B cell (primary cell): ENCODE measurements around the gene TBC1D22A. TPM values are rescaled to one million over a fixed set of nuclear protein-coding genes. Genes with fewer than 3 reads are reported as not detected.

Experiments
- ATAC-seq: fragments of 200-7000 bp; cut with Tn5 transposase; one replicate; pipeline ENCODE4 v1.10.0; 2021; ENCODE audit warnings: low read depth, mild to moderate bottlenecking, moderate number of reproducible peaks, moderate library complexity
- CTCF ChIA-PET: fragments of 350-600 bp; sonication (Branson Sonifier 250); formaldehyde crosslinking; loops from one replicate; lab custom pipeline; 2021; ENCODE audit warnings: antibody characterized with exemption, inconsistent platforms; lab: Charles Lee
- POLR2A ChIA-PET: fragments of 350-600 bp; sonication (Branson Sonifier 250); formaldehyde crosslinking; loops from one replicate; lab custom pipeline; 2021; ENCODE audit warnings: antibody characterized with exemption; lab: Charles Lee
- DNase-seq: peaks from one replicate; pipeline ENCODE4 v3.0.0; 2013
- H2AFZ ChIP-seq: 2 replicates; pipeline ENCODE4 v1.6.1; 2012; ENCODE audit warnings: mild to moderate bottlenecking, low read depth, low read length; ENCODE audit not compliant: insufficient read depth, poor library complexity, severe bottlenecking
- H3K27ac ChIP-seq, 2 donors: 1 replicate in 1 of 2; 2 replicates in 1 of 2; pipeline ENCODE4 v1.5.1; 2012 to 2013; ENCODE audit warnings: low read length in 2 of 2, mild to moderate bottlenecking in 2 of 2, moderate library complexity in 1 of 2
- H3K27me3 ChIP-seq, 4 experiments: fragments of 200-600 bp in 1 of 4; sonication (generic) in 1 of 4; replicated peaks in 1 of 4; 1 replicate in 2 of 4; 2 replicates in 2 of 4; pipeline versions ENCODE4 v1.6.1 to v1.7.0; 2013 to 2016; ENCODE audit warnings: low read length in 3 of 4, mild to moderate bottlenecking in 2 of 4, mixed read lengths in 1 of 4, moderate library complexity in 1 of 4; ENCODE audit not compliant: insufficient read depth in 4 of 4, control insufficient read depth in 3 of 4; ENCODE audit errors: control extremely low read depth in 1 of 4
- H3K36me3 ChIP-seq, 2 experiments: replicated peaks in 1 of 2; 1 replicate in 1 of 2; 2 replicates in 1 of 2; pipeline versions ENCODE4 v1.6.1 to v1.7.1; 2013; ENCODE audit warnings: low read length in 1 of 2; ENCODE audit not compliant: insufficient read depth in 2 of 2, control insufficient read depth in 1 of 2; ENCODE audit errors: control extremely low read depth in 1 of 2, extremely low read depth in 1 of 2
- H3K4me1 ChIP-seq, 2 donors: fragments of 200-600 bp in 1 of 2; sonication (generic) in 1 of 2; 1 replicate in 1 of 2; 2 replicates in 1 of 2; pipeline versions ENCODE4 v1.5.1 to v1.6.1; 2013 to 2017; ENCODE audit warnings: low read length in 2 of 2; ENCODE audit not compliant: control insufficient read depth in 2 of 2, insufficient read depth in 2 of 2
- H3K4me2 ChIP-seq: replicated peaks from 2 replicates; pipeline ENCODE3; 2012; ENCODE audit warnings: mild to moderate bottlenecking, low read depth, low read length; ENCODE audit not compliant: poor library complexity, severe bottlenecking
- H3K4me3 ChIP-seq, 5 experiments: fragments of 200-600 bp in 1 of 5; sonication (generic) in 1 of 5; 1 replicate in 3 of 5; 2 replicates in 2 of 5; pipeline versions ENCODE4 v1.5.1 to v1.7.0; 2011 to 2016; ENCODE audit warnings: low read length in 4 of 5, mild to moderate bottlenecking in 4 of 5, low read depth in 2 of 5, control low read depth in 1 of 5, moderate library complexity in 1 of 5; ENCODE audit not compliant: insufficient read depth in 1 of 5; ENCODE audit errors: control extremely low read depth in 1 of 5, extremely low read depth in 1 of 5
- H3K79me2 ChIP-seq: fragments of 200-600 bp; sonication (generic); one replicate; pipeline ENCODE4 v1.6.0; 2016; ENCODE audit warnings: low read length; ENCODE audit not compliant: control insufficient read depth, insufficient read depth
- H3K9ac ChIP-seq: fragments of 200-600 bp; sonication (generic); 2 replicates; pipeline ENCODE4 v1.6.1; 2017; ENCODE audit warnings: mild to moderate bottlenecking, low read length, moderate library complexity
- H3K9me3 ChIP-seq, 3 donors: one replicate each; pipeline versions ENCODE4 v1.6.1 to v1.7.1; 2013; ENCODE audit warnings: low read length in 2 of 3; ENCODE audit not compliant: control insufficient read depth in 2 of 3, insufficient read depth in 1 of 3; ENCODE audit errors: control extremely low read depth in 1 of 3
- H4K20me1 ChIP-seq: 2 replicates; pipeline ENCODE4 v1.6.0; 2012; ENCODE audit warnings: mild to moderate bottlenecking, low read length; ENCODE audit not compliant: insufficient read depth, control insufficient read depth, poor library complexity, severe bottlenecking
- H3K27ac Mint-ChIP-seq: one replicate; pipeline ENCODE4 v1.8.0; 2021; ENCODE audit warnings: mixed read lengths
- H3K27me3 Mint-ChIP-seq: one replicate; pipeline ENCODE4 v1.8.0; 2021; ENCODE audit warnings: mixed read lengths
- H3K4me1 Mint-ChIP-seq: one replicate; pipeline ENCODE4 v1.8.0; 2021; ENCODE audit warnings: mixed read lengths
- H3K4me3 Mint-ChIP-seq: one replicate; pipeline ENCODE4 v1.8.0; 2021; ENCODE audit warnings: mixed read lengths
- H3K9me3 Mint-ChIP-seq: one replicate; pipeline ENCODE4 v1.8.0; 2022; ENCODE audit warnings: mixed read lengths; ENCODE audit not compliant: insufficient read depth
- CTCF ChIP-seq: fragments of 200-600 bp; IDR thresholded peaks from one replicate; pipeline ENCODE4 v1.8.0; 2022; ENCODE audit warnings: antibody characterized with exemption, mild to moderate bottlenecking
- EZH2 ChIP-seq: IDR thresholded peaks from 2 replicates; pipeline ENCODE4 v1.6.1; 2012; ENCODE audit warnings: borderline replicate concordance, low read depth, mild to moderate bottlenecking, moderate library complexity, low read length; ENCODE audit not compliant: insufficient read depth, poor library complexity, severe bottlenecking
- WGBS: methylation state at CpG from one replicate; pipeline ENCODE4 v1.1.5; 2013; ENCODE audit warnings: missing lambda C conversion rate; ENCODE audit not compliant: insufficient coverage; 5-methylcytosine and 5-hydroxymethylcytosine counted together
- intact Hi-C: fragments of 100-400 bp; cut with micrococcal nuclease; formaldehyde crosslinking; loops from one replicate; pipeline ENCODE4 v1.10.0; 2022
- polyA plus RNA-seq: library from polyadenylated mRNA; depleted of rRNA; stranded (reverse); fragments of >200 nt; gene quantifications from 2 replicates; pipeline ENCODE4 v1.2.3, GENCODE V29; 2012
- total RNA-seq, 2 donors: library from RNA; stranded (reverse); fragments of 120-200 nt in 1 of 2; gene quantifications; 1 replicate in 1 of 2; 2 replicates in 1 of 2; pipeline versions ENCODE4 v1.2.3 to v1.2.4, GENCODE V29; 2013 to 2022

TBC1D22A gene
- total and polyA plus RNA-seq, 2 donors (not counting 1 experiment from before 2014, with no cell fraction given), result 73.8 to 128 TPM

GRCh38 chr22:47164514-47165337, 402.3 kb downstream of the TBC1D22A start:
- no peak for DNase-seq
- no peaks in the 10 kb centered on the region for H3K4me1 ChIP-seq
- no peak overlapping the region for H3K9ac ChIP-seq
- no peak overlapping the region for H3K27ac ChIP-seq
- ChIA-PET POLR2A (no interaction called here), CTCF (no interaction called here)
- Mint-ChIP-seq H3K9me3 (no peaks in the 10 kb centered on the region), H3K4me1 (peaks cover 15% of the 10 kb centered on the region), H3K27ac (no peak overlapping the region), H3K27me3 (no peaks in the 10 kb centered on the region), H3K4me3 (no peak overlapping the region)
- no peak overlapping the region for H2AFZ ChIP-seq
- 90% methylated on average over 27 of the region's 28 CpGs for WGBS
- intact Hi-C loops, result no loop called here
- ATAC-seq, result no peak
- peaks cover under 1% of the 10 kb centered on the region for H3K79me2 ChIP-seq
- H3K27me3 ChIP-seq, result no peaks in the 10 kb centered on the region
- no peaks in the 10 kb centered on the region for H3K9me3 ChIP-seq
- no peak for TF ChIP-seq EZH2
- no peak for TF ChIP-seq CTCF
- no peak overlapping the region for H3K4me3 ChIP-seq
- peaks cover 75% of the 10 kb centered on the region for H4K20me1 ChIP-seq
- H3K36me3 ChIP-seq, result peaks cover 1 to 38% of the 10 kb centered on the region in 2 experiments
- no peak overlapping the region for H3K4me2 ChIP-seq

GRCh38 chr22:47165338-47166032, 403.0 kb downstream of the TBC1D22A start:
- H3K79me2 ChIP-seq, result no peaks in the 10 kb centered on the region
- 80% methylated on average over 19 of the region's 25 CpGs for WGBS
- H2AFZ ChIP-seq, result no peak overlapping the region
- Mint-ChIP-seq H3K27ac (no peak overlapping the region), H3K27me3 (no peaks in the 10 kb centered on the region), H3K4me3 (no peak overlapping the region), H3K9me3 (no peaks in the 10 kb centered on the region), H3K4me1 (peaks cover 14% of the 10 kb centered on the region)
- DNase-seq (no peak), ATAC-seq (no peak)
- TF ChIP-seq EZH2, result no peak
- no peak for TF ChIP-seq CTCF
- H3K4me3 ChIP-seq, result no peak overlapping the region
- no peaks in the 10 kb centered on the region for H3K9me3 ChIP-seq
- H4K20me1 ChIP-seq, result peaks cover 67% of the 10 kb centered on the region
- CTCF ChIA-PET, result no interaction called here
- no peak overlapping the region for H3K4me2 ChIP-seq
- no peaks in the 10 kb centered on the region for H3K27me3 ChIP-seq
- no peak overlapping the region for H3K9ac ChIP-seq
- H3K27ac ChIP-seq, result no peak overlapping the region
- peaks cover 1 to 36% of the 10 kb centered on the region in 2 experiments for H3K36me3 ChIP-seq
- POLR2A ChIA-PET, result no interaction called here
- intact Hi-C loops, result no loop called here
- no peaks in the 10 kb centered on the region for H3K4me1 ChIP-seq
